SK-N-SH treated with all-trans-retinoic acid at 6 μM for 48 hours (cell line): ENCODE results near the gene ZNF474.
A peak's percentile ranks its signal among the peaks of the same experiment; 100 is the strongest.

Source experiments
- ATAC-seq: fragments of 200-7000 bp; cut with Tn5 transposase; 3 replicates; pipeline ENCODE4 v1.9.1; 2020; ENCODE audit warnings: mild to moderate bottlenecking, moderate library complexity
- ARNTL ChIP-seq: fragments of 450-650 bp; formaldehyde crosslinking; IDR thresholded peaks from 2 replicates; pipeline ENCODE4 v1.5.0; 2020; ENCODE audit warnings: low read depth, mild to moderate bottlenecking, moderate library complexity, borderline replicate concordance
- BACH2 ChIP-seq: fragments of 250-450 bp; sonication (Bioruptor Pico); IDR thresholded peaks from 2 replicates; pipeline ENCODE4 v1.9.0; 2021; ENCODE audit warnings: mild to moderate bottlenecking, borderline replicate concordance
- CSDC2 ChIP-seq: fragments of 250-450 bp; sonication (Bioruptor Pico); IDR thresholded peaks from 2 replicates; pipeline ENCODE4 v1.5.0; 2020; ENCODE audit warnings: mild to moderate bottlenecking, moderate library complexity
- ISL1 ChIP-seq: fragments of 250-450 bp; sonication (Bioruptor Pico); IDR thresholded peaks from 2 replicates; pipeline ENCODE4 v2.1.2; 2022; ENCODE audit warnings: mild to moderate bottlenecking, moderate library complexity
- OSR1 ChIP-seq: fragments of 250-450 bp; sonication (Bioruptor Pico); IDR thresholded peaks from 2 replicates; pipeline ENCODE4 v1.8.0; 2022; ENCODE audit warnings: moderate library complexity, mild to moderate bottlenecking, inconsistent platforms
- PPARA ChIP-seq: fragments of 250-450 bp; sonication (Bioruptor Pico); IDR thresholded peaks from 2 replicates; pipeline ENCODE4 v1.5.0; 2020; ENCODE audit warnings: mild to moderate bottlenecking, borderline replicate concordance
- RARB ChIP-seq: fragments of 250-450 bp; sonication (Bioruptor Pico); IDR thresholded peaks from 2 replicates; pipeline ENCODE4 v1.8.0; 2021; ENCODE audit warnings: mild to moderate bottlenecking, moderate library complexity
- SNAI2 ChIP-seq: fragments of 250-450 bp; sonication (Bioruptor Pico); IDR thresholded peaks from 2 replicates; pipeline ENCODE4 v1.5.0; 2020; ENCODE audit warnings: mild to moderate bottlenecking, moderate library complexity
- TCF4 ChIP-seq: fragments of 250-450 bp; sonication (Bioruptor Pico); IDR thresholded peaks from 2 replicates; pipeline ENCODE4 v1.8.0; 2021; ENCODE audit warnings: mild to moderate bottlenecking, moderate library complexity, borderline replicate concordance
- TOX ChIP-seq: fragments of 250-450 bp; sonication (Bioruptor Pico); IDR thresholded peaks from 2 replicates; pipeline ENCODE4 v1.8.0; 2021; ENCODE audit warnings: mild to moderate bottlenecking, moderate library complexity, borderline replicate concordance
- TSHZ2 ChIP-seq: fragments of 250-450 bp; sonication (Bioruptor Pico); IDR thresholded peaks from 2 replicates; pipeline ENCODE4 v1.5.0; 2020; ENCODE audit warnings: mild to moderate bottlenecking, moderate library complexity
- ZFP3 ChIP-seq: fragments of 250-450 bp; sonication (Bioruptor Pico); IDR thresholded peaks from 2 replicates; pipeline ENCODE4 v1.5.0; 2020; ENCODE audit warnings: mild to moderate bottlenecking, moderate library complexity
- ZFP30 ChIP-seq: fragments of 450-650 bp; formaldehyde crosslinking; IDR thresholded peaks from 2 replicates; pipeline ENCODE4 v1.5.0; 2022; ENCODE audit warnings: mild to moderate bottlenecking, moderate library complexity
- ZNF565 ChIP-seq: fragments of 450-650 bp; formaldehyde crosslinking; conservative IDR thresholded peaks from 2 replicates; pipeline ENCODE4 v1.5.0; 2020; ENCODE audit warnings: low read depth, mild to moderate bottlenecking, moderate library complexity
- ZNF8 ChIP-seq: fragments of 450-650 bp; formaldehyde crosslinking; IDR thresholded peaks from 2 replicates; pipeline ENCODE4 v1.5.0; 2020; ENCODE audit warnings: mild to moderate bottlenecking, moderate library complexity
- TF ChIP-seq, protein P1 (sequence below): fragments of 250-450 bp; sonication (Bioruptor Pico); IDR thresholded peaks from 2 replicates; pipeline ENCODE4 v1.5.1; 2021; ENCODE audit warnings: mild to moderate bottlenecking, moderate library complexity
- TF ChIP-seq, protein P2 (sequence below): fragments of 250-450 bp; sonication (Bioruptor Pico); IDR thresholded peaks from 2 replicates; pipeline ENCODE4 v1.8.0; 2021; ENCODE audit warnings: low read depth, mild to moderate bottlenecking, moderate library complexity, borderline replicate concordance
- TF ChIP-seq, protein P3 (sequence below): fragments of 250-450 bp; sonication (Bioruptor Pico); IDR thresholded peaks from 2 replicates; pipeline ENCODE4 v1.5.1; 2020; ENCODE audit warnings: low read depth, mild to moderate bottlenecking, moderate library complexity
- TF ChIP-seq, protein P4 (sequence below): fragments of 250-450 bp; sonication (Bioruptor Pico); IDR thresholded peaks from 2 replicates; pipeline ENCODE4 v1.8.0; 2020; ENCODE audit warnings: mild to moderate bottlenecking, moderate library complexity, borderline replicate concordance

Gene ZNF474

GRCh38 chr5:122180146-122180712 is 50.9 kb downstream of the ZNF474 start:
- TF ChIP-seq ZFP3 (CRISPR knock-in tag), result no peak
- TF ChIP-seq OSR1, result no peak
- TF ChIP-seq CSDC2 (CRISPR knock-in tag), result no peak
- no peak for TF ChIP-seq ZFP30 (CRISPR knock-in tag)
- TF ChIP-seq ZNF8 (CRISPR knock-in tag), result no peak
- TF ChIP-seq ARNTL (CRISPR knock-in tag), result no peak
- no peak for TF ChIP-seq TOX (CRISPR knock-in tag)
- TF ChIP-seq, protein P1, sequence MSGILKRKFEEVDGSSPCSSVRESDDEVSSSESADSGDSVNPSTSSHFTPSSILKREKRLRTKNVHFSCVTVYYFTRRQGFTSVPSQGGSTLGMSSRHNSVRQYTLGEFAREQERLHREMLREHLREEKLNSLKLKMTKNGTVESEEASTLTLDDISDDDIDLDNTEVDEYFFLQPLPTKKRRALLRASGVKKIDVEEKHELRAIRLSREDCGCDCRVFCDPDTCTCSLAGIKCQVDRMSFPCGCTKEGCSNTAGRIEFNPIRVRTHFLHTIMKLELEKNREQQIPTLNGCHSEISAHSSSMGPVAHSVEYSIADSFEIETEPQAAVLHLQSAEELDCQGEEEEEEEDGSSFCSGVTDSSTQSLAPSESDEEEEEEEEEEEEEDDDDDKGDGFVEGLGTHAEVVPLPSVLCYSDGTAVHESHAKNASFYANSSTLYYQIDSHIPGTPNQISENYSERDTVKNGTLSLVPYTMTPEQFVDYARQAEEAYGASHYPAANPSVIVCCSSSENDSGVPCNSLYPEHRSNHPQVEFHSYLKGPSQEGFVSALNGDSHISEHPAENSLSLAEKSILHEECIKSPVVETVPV (CRISPR knock-in tag), result no peak
- TF ChIP-seq RARB (CRISPR knock-in tag), result no peak
- ATAC-seq, result no peak

DNA sequence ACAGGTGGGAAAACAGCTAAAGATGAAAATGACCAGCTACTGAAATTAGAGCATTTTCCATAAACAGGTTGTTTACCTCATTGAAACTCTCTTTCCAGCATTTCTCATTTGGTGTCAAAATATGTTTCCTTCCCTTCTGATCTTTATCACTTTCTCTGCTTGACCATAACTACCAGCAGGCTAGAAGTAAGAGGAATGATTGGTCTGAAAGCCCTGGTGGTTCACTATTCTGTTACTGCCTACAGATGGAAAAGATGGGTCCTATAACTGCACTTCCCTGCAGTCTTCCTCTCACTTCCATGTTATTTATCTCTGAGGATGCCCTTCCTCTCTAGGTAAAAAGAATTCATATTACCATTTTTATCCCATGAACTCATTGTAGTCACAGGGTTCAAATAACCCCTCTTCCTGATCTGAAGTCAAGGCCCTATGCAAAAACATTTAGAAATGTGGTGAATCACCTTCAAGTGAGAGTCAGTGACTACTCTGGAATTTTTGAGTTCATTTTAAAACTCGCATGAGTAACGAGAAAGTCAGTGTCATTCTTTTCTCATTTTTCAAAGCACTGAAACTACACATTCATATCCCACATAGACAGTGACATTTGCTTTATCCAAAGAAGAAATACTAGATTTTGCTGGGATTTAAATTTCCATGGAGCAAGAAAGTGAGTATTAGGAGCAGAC is 51.7 kb downstream of the ZNF474 start:
- peak; percentile 80 for ATAC-seq
- TF ChIP-seq TOX (CRISPR knock-in tag), result no peak
- TF ChIP-seq OSR1, result no peak
- no peak for TF ChIP-seq SNAI2 (CRISPR knock-in tag)
- no peak for TF ChIP-seq ARNTL (CRISPR knock-in tag)
- TF ChIP-seq RARB (CRISPR knock-in tag), result no peak
- no peak for TF ChIP-seq ZNF565 (CRISPR knock-in tag)
- TF ChIP-seq ISL1 (CRISPR knock-in tag), result no peak; the same call in 1 of the 2 replicates
- no peak for TF ChIP-seq CSDC2 (CRISPR knock-in tag)
- TF ChIP-seq, protein P2, sequence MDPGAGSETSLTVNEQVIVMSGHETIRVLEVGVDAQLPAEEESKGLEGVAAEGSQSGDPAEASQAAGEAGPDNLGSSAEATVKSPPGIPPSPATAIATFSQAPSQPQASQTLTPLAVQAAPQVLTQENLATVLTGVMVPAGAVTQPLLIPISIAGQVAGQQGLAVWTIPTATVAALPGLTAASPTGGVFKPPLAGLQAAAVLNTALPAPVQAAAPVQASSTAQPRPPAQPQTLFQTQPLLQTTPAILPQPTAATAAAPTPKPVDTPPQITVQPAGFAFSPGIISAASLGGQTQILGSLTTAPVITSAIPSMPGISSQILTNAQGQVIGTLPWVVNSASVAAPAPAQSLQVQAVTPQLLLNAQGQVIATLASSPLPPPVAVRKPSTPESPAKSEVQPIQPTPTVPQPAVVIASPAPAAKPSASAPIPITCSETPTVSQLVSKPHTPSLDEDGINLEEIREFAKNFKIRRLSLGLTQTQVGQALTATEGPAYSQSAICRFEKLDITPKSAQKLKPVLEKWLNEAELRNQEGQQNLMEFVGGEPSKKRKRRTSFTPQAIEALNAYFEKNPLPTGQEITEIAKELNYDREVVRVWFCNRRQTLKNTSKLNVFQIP (CRISPR knock-in tag), result no peak
- TF ChIP-seq, protein P3, sequence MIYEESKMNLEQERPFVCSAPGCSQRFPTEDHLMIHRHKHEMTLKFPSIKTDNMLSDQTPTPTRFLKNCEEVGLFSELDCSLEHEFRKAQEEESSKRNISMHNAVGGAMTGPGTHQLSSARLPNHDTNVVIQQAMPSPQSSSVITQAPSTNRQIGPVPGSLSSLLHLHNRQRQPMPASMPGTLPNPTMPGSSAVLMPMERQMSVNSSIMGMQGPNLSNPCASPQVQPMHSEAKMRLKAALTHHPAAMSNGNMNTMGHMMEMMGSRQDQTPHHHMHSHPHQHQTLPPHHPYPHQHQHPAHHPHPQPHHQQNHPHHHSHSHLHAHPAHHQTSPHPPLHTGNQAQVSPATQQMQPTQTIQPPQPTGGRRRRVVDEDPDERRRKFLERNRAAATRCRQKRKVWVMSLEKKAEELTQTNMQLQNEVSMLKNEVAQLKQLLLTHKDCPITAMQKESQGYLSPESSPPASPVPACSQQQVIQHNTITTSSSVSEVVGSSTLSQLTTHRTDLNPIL, result no peak
- no peak for TF ChIP-seq BACH2 (CRISPR knock-in tag)
- no peak for TF ChIP-seq ZNF8 (CRISPR knock-in tag)
- TF ChIP-seq, all 23 proteins: peak for 0

DNA sequence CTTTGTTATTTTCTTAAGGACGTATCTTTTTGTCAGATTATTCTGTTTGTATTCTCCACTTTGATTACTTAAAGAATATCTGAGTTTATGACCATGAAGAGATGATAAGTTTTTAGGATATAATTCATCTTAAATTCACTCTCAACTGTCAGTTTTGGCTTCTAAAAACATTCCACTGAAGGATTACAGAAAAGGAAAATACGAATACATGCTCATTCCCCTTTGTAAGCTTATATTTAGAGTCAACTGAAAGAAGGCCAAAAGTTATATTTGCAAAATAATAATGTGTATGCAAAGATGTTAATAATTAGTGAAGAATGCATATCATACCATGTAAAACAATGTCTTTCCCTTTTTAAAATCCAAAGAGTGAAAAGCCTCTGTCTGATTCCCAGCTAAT is 52.5 kb downstream of the ZNF474 start:
- TF ChIP-seq ZFP30 (CRISPR knock-in tag) (no peak), RARB (CRISPR knock-in tag) (no peak), BACH2 (CRISPR knock-in tag) (no peak), CSDC2 (CRISPR knock-in tag) (no peak), TOX (CRISPR knock-in tag) (no peak), ARNTL (CRISPR knock-in tag) (no peak), PPARA (no peak), ISL1 (CRISPR knock-in tag) (no peak), ZFP3 (CRISPR knock-in tag) (no peak), TSHZ2 (CRISPR knock-in tag) (no peak), SNAI2 (CRISPR knock-in tag) (no peak), TCF4 (CRISPR knock-in tag) (no peak)
- TF ChIP-seq, protein P3, result no peak
- TF ChIP-seq, protein P4, sequence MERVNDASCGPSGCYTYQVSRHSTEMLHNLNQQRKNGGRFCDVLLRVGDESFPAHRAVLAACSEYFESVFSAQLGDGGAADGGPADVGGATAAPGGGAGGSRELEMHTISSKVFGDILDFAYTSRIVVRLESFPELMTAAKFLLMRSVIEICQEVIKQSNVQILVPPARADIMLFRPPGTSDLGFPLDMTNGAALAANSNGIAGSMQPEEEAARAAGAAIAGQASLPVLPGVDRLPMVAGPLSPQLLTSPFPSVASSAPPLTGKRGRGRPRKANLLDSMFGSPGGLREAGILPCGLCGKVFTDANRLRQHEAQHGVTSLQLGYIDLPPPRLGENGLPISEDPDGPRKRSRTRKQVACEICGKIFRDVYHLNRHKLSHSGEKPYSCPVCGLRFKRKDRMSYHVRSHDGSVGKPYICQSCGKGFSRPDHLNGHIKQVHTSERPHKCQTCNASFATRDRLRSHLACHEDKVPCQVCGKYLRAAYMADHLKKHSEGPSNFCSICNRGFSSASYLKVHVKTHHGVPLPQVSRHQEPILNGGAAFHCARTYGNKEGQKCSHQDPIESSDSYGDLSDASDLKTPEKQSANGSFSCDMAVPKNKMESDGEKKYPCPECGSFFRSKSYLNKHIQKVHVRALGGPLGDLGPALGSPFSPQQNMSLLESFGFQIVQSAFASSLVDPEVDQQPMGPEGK (CRISPR knock-in tag), result no peak

More for the DNA sequence above, 52.5 kb downstream of the ZNF474 start:
- ATAC-seq, result peak; percentile 7; the same call in 1 of the 3 replicates
